SU-DHL-6 (cell line): ENCODE data around the gene YWHAQ.

Source experiments
- H2AFZ ChIP-seq: fragments of 200-600 bp; sonication (generic); 2 replicates; pipeline ENCODE4 v1.6.1; 2014; ENCODE audit warnings: low read depth, mild to moderate bottlenecking, moderate library complexity, mixed read lengths, antibody characterized with exemption, low read length; ENCODE audit not compliant: severe bottlenecking
- H3F3A ChIP-seq: fragments of 200-600 bp; shearing (Covaris generic); 2 replicates; pipeline ENCODE4 v1.6.0; 2016; ENCODE audit warnings: antibody characterized with exemption, mild to moderate bottlenecking; ENCODE audit not compliant: insufficient read depth
- H3K27ac ChIP-seq: fragments of 200-600 bp; sonication (generic); 2 replicates; pipeline ENCODE4 v1.5.1; 2016; ENCODE audit warnings: low read depth, mild to moderate bottlenecking, low read length, moderate library complexity, mixed read lengths
- H3K27me3 ChIP-seq: fragments of 200-600 bp; sonication (generic), shearing (Covaris generic); 2 replicates; pipeline ENCODE4 v1.6.0; 2014; ENCODE audit warnings: mild to moderate bottlenecking, low read length
- H3K36me3 ChIP-seq: fragments of 200-600 bp; sonication (generic); 2 replicates; pipeline ENCODE4 v1.6.1; 2014; ENCODE audit warnings: mild to moderate bottlenecking, low read length, mixed read lengths
- H3K4me2 ChIP-seq: fragments of 300-600, 200-600 bp; shearing (Covaris generic), sonication (generic); 2 replicates; pipeline ENCODE4 v1.6.0; 2014; ENCODE audit warnings: low read length, low read depth, mild to moderate bottlenecking; ENCODE audit not compliant: poor library complexity, severe bottlenecking
- H3K4me3 ChIP-seq: fragments of 200-600 bp; sonication (generic); 2 replicates; pipeline ENCODE4 v1.5.1; 2014; ENCODE audit warnings: antibody characterized with exemption, low read length, mild to moderate bottlenecking, mixed read lengths; ENCODE audit not compliant: insufficient read depth, poor library complexity, severe bottlenecking
- H3K79me2 ChIP-seq: fragments of 200-600 bp; sonication (generic); 2 replicates; pipeline ENCODE4 v1.6.1; 2014; ENCODE audit warnings: mild to moderate bottlenecking, low read length, moderate library complexity; ENCODE audit not compliant: insufficient read depth
- H3K9ac ChIP-seq: fragments of 200-600 bp; sonication (generic); 2 replicates; pipeline ENCODE4 v1.7.0; 2014; ENCODE audit warnings: mild to moderate bottlenecking, low read length
- H3K9me2 ChIP-seq: fragments of 200-600 bp; sonication (generic); replicated peaks from 2 replicates; pipeline ENCODE4 v1.6.1; 2014; ENCODE audit warnings: low read length; ENCODE audit not compliant: insufficient read depth
- H3K9me3 ChIP-seq: fragments of 200-600 bp; sonication (generic); 2 replicates; pipeline ENCODE4 v1.6.1; 2014; ENCODE audit warnings: low read length, mixed read lengths; ENCODE audit not compliant: insufficient read depth
- H4K20me1 ChIP-seq: fragments of 200-600 bp; sonication (generic); 2 replicates; pipeline ENCODE4 v1.6.1; 2014; ENCODE audit warnings: low read depth, mild to moderate bottlenecking, antibody characterized with exemption, low read length, moderate library complexity, mixed read lengths
- EZH2phosphoT487 ChIP-seq: fragments of 200-600 bp; sonication (generic), shearing (Covaris generic); conservative IDR thresholded peaks from 2 replicates; pipeline ENCODE4 v1.6.1; 2018; ENCODE audit warnings: mild to moderate bottlenecking, antibody characterized with exemption, low read length, moderate library complexity, mixed read lengths
- TF ChIP-seq, protein P1 (sequence below): fragments of 200-600 bp; sonication (generic); IDR thresholded peaks from one replicate; pipeline ENCODE4 v1.5.1; 2017; ENCODE audit warnings: antibody characterized with exemption, mild to moderate bottlenecking, low read length, moderate library complexity; ENCODE audit not compliant: insufficient read depth, poor library complexity, severe bottlenecking

Gene YWHAQ

DNA sequence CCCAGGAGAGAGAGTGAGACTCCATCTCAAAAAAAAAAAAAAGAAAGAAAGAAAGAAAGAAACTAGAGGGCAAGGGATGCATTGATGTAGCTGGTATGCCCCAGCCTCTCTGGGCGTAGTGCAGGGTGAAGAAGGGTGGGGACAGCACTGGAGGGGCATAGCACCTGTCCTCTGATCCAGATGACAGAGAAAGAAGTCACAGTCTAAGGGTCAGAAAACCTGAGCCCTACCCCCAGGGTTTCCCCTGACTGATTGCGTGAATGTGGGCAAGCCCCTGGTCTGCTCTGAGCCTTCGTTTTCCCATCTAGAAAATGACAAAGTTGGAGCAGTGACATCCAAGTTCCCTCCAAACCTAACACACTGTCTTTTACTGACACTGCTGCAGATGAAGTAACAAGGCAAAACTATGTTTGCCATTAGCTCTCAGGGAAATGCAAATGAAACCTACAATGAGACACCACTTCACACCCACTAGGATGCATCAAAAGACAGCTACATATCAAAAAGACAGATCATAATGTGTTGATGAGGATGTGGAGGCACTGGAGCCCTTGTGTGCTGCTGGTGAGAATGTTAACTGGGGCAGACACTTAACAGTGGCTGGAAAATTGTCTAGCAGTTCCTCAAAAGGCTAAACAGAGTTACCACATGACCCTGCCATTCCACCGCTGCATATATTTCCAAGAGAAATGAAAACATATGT lies 19.5 kb upstream of the YWHAQ start:
- no peaks in the 10 kb centered on the region for H3K36me3 ChIP-seq
- H3K27me3 ChIP-seq = no peaks in the 10 kb centered on the region
- H2AFZ ChIP-seq = no peak overlapping the region
- H3K79me2 ChIP-seq = no peaks in the 10 kb centered on the region
- no peak overlapping the region for H3K4me3 ChIP-seq
- H4K20me1 ChIP-seq = no peaks in the 10 kb centered on the region
- no peaks in the 10 kb centered on the region for H3F3A ChIP-seq
- H3K9ac ChIP-seq = no peak overlapping the region
- H3K9me2 ChIP-seq = no peaks in the 10 kb centered on the region
- H3K9me3 ChIP-seq = no peaks in the 10 kb centered on the region
- no peak overlapping the region for H3K4me2 ChIP-seq
- no peak overlapping the region for H3K27ac ChIP-seq
- TF ChIP-seq, protein P1, sequence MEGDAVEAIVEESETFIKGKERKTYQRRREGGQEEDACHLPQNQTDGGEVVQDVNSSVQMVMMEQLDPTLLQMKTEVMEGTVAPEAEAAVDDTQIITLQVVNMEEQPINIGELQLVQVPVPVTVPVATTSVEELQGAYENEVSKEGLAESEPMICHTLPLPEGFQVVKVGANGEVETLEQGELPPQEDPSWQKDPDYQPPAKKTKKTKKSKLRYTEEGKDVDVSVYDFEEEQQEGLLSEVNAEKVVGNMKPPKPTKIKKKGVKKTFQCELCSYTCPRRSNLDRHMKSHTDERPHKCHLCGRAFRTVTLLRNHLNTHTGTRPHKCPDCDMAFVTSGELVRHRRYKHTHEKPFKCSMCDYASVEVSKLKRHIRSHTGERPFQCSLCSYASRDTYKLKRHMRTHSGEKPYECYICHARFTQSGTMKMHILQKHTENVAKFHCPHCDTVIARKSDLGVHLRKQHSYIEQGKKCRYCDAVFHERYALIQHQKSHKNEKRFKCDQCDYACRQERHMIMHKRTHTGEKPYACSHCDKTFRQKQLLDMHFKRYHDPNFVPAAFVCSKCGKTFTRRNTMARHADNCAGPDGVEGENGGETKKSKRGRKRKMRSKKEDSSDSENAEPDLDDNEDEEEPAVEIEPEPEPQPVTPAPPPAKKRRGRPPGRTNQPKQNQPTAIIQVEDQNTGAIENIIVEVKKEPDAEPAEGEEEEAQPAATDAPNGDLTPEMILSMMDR = no peak
- TF ChIP-seq EZH2phosphoT487 = no peak

DNA sequence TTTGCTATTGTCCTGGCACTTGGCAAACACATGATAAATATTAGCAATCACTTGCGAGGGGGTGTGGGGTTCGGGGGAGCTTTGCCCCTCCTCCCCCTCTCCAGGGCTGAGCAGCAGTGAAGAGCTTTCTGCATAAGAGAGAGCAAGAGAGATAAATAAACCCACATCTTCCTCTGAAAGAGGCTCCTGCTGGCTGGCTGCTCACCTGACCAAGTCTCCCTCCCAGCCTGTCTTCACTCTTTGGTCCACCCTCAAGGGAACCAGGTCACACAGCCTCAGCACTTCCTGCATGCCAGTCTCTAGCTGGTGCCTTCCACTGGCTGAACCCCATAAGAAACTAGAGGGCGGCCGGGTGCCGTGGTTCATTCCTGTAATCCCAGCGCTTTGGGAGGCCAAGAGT lies 18.5 kb upstream of the YWHAQ start:
- Histone ChIP-seq H3K27me3 (no peaks in the 10 kb centered on the region), H3K9me2 (no peaks in the 10 kb centered on the region), H3K27ac (no peak overlapping the region), H3K9me3 (no peaks in the 10 kb centered on the region), H3K36me3 (no peaks in the 10 kb centered on the region), H3K79me2 (no peaks in the 10 kb centered on the region), H3K4me3 (no peak overlapping the region), H2AFZ (no peak overlapping the region), H3K9ac (no peak overlapping the region), H3F3A (no peaks in the 10 kb centered on the region), H4K20me1 (no peaks in the 10 kb centered on the region), H3K4me2 (no peak overlapping the region)
- TF ChIP-seq, protein P1 = no peak
- no peak for TF ChIP-seq EZH2phosphoT487

DNA sequence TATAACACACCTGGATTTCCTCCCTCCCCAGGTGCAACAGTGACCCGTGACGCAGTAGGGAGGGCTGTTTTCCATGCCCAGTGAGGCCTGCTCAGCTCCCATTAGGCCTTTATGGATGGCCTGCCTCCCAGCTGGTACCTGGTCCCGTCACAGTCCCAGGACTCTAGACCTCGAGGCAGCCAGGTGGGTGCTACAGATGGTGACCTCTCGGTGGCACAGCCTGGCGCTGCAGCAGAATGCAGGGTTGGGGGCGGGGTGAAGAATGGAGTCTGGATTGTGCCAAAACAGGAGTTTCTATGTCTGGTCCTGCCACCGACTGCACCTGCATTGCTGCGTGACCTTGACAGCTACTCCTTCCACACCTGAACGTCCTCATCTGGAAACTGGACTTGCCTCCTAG lies 18.0 kb upstream of the YWHAQ start:
- Histone ChIP-seq H4K20me1 (no peaks in the 10 kb centered on the region), H3K36me3 (no peaks in the 10 kb centered on the region), H3K4me3 (no peak overlapping the region), H3K27ac (no peak overlapping the region), H2AFZ (no peak overlapping the region), H3F3A (no peaks in the 10 kb centered on the region), H3K9me2 (no peaks in the 10 kb centered on the region), H3K27me3 (no peaks in the 10 kb centered on the region), H3K79me2 (no peaks in the 10 kb centered on the region), H3K9ac (no peak overlapping the region), H3K9me3 (no peaks in the 10 kb centered on the region), H3K4me2 (no peak overlapping the region)
- TF ChIP-seq, protein P1 = no peak
- TF ChIP-seq EZH2phosphoT487 = no peak
